HCT116 (cell line): ENCODE data around the gene FRRS1. TPM values are rescaled to one million over a fixed set of nuclear protein-coding genes. Genes with fewer than 3 reads are reported as not detected.

ENCODE experiments used
- ATAC-seq: fragments of 200-7000 bp; cut with Tn5 transposase; 2 replicates; pipeline ENCODE4 v1.9.1; 2020; ENCODE audit warnings: mild to moderate bottlenecking, moderate library complexity
- BruUV-seq: library from RNA; stranded (reverse); fragments of 400-500 nt; replicated peaks from 2 replicates; lab custom pipeline; 2021; lab: Mats Ljungman, UMichigan
- CTCF ChIA-PET: fragments of 300-600 bp; sonication (Branson Sonifier 250); formaldehyde crosslinking; loops from one replicate; lab custom pipeline; 2021; ENCODE audit warnings: antibody characterized with exemption; lab: Charles Lee
- POLR2A ChIA-PET: fragments of 300-600, 350-600 bp; sonication (Branson Sonifier 250); formaldehyde crosslinking; loops from one replicate; lab custom pipeline; 2021; ENCODE audit warnings: antibody characterized with exemption; lab: Charles Lee
- RAD21 ChIA-PET, 2 experiments: fragments of 300-600 bp; sonication (Branson Sonifier 250); formaldehyde crosslinking; loops; one replicate each; lab custom pipeline; 2023; ENCODE audit warnings: low total read pairs in 2 of 2; ENCODE audit not compliant: uncharacterized antibody in 2 of 2, unreplicated experiment in 2 of 2, low non-redundant PET in 1 of 2; lab: Charles Lee
- DNase-seq: peaks from one replicate; pipeline ENCODE4 v3.0.0-alpha.2; 2010; ENCODE audit warnings: low read depth, low spot score
- H2AFZ ChIP-seq: fragments of 200-600 bp; shearing (Covaris generic), sonication (generic); 2 replicates; pipeline ENCODE4 v1.6.1; 2017; ENCODE audit warnings: low read depth, mixed run types, mixed read lengths, antibody characterized with exemption, low read length; ENCODE audit not compliant: poor library complexity, severe bottlenecking
- H3K27ac ChIP-seq: 2 replicates; pipeline ENCODE4 v1.5.1; 2012; ENCODE audit warnings: low read depth, low read length
- H3K27me3 ChIP-seq: fragments of 200-600 bp; sonication (generic); 2 replicates; pipeline ENCODE4 v1.6.1; 2016; ENCODE audit warnings: mixed run types, low read length, mixed read lengths; ENCODE audit not compliant: insufficient read depth
- H3K36me3 ChIP-seq, 2 experiments: fragments of 200-500 bp in 1 of 2; fragments of 200-600 bp in 1 of 2; sonication (Bioruptor generic) in 1 of 2; sonication (generic) in 1 of 2; 2 replicates each; pipeline versions ENCODE4 v1.5.1 to v1.6.1; 2014 to 2016; ENCODE audit warnings: low read length in 2 of 2, inconsistent platforms in 1 of 2, mixed read lengths in 1 of 2, mixed run types in 1 of 2; ENCODE audit not compliant: insufficient read depth in 2 of 2, control insufficient read depth in 1 of 2
- H3K4me1 ChIP-seq, 2 experiments: fragments of 200-600 bp in 1 of 2; sonication (generic) in 1 of 2; 2 replicates each; pipeline versions ENCODE4 v1.5.1 to v1.6.1; 2012 to 2017; ENCODE audit warnings: low read length in 2 of 2, inconsistent platforms in 1 of 2, mild to moderate bottlenecking in 1 of 2, mixed read lengths in 1 of 2, mixed run types in 1 of 2, moderate library complexity in 1 of 2; ENCODE audit not compliant: insufficient read depth in 2 of 2, control insufficient read depth in 1 of 2
- H3K4me2 ChIP-seq: fragments of 200-600 bp; sonication (generic); 2 replicates; pipeline ENCODE4 v1.6.1; 2017; ENCODE audit warnings: mixed run types, low read length, mixed read lengths
- H3K4me3 ChIP-seq, 2 experiments: fragments of 200-600 bp in 1 of 2; sonication (generic) in 1 of 2; replicated peaks in 1 of 2; 2 replicates each; pipeline ENCODE4 v1.5.1; 2011 to 2016; ENCODE audit warnings: low read length in 2 of 2, control low read depth in 1 of 2, low read depth in 1 of 2, mild to moderate bottlenecking in 1 of 2, mixed read lengths in 1 of 2, mixed run types in 1 of 2
- H3K79me2 ChIP-seq: fragments of 200-600 bp; sonication (generic); 2 replicates; pipeline ENCODE4 v1.6.1; 2017; ENCODE audit warnings: mild to moderate bottlenecking, mixed run types, low read length, moderate library complexity, mixed read lengths; ENCODE audit not compliant: insufficient read depth
- H3K9ac ChIP-seq: fragments of 200-600 bp; sonication (generic); 2 replicates; pipeline ENCODE4 v1.6.1; 2016; ENCODE audit warnings: low read length, mixed read lengths
- H3K9me2 ChIP-seq: fragments of 200-600 bp; sonication (generic), shearing (Covaris generic); 2 replicates; pipeline ENCODE4 v1.6.1; 2017; ENCODE audit warnings: mixed run types, mild to moderate bottlenecking, moderate library complexity; ENCODE audit not compliant: insufficient read depth
- H3K9me3 ChIP-seq, 2 experiments: fragments of 200-500 bp in 1 of 2; fragments of 200-600 bp in 1 of 2; sonication (Bioruptor generic) in 1 of 2; sonication (generic) in 1 of 2; 2 replicates each; pipeline ENCODE4 v1.6.1; 2014 to 2017; ENCODE audit warnings: low read length in 2 of 2, mixed read lengths in 2 of 2, inconsistent platforms in 1 of 2, low read depth in 1 of 2, mild to moderate bottlenecking in 1 of 2, mixed run types in 1 of 2, moderate library complexity in 1 of 2; ENCODE audit not compliant: control insufficient read depth in 1 of 2, insufficient read depth in 1 of 2
- H4K20me1 ChIP-seq: fragments of 200-600 bp; sonication (generic), shearing (Covaris generic); 2 replicates; pipeline ENCODE4 v1.6.1; 2017; ENCODE audit warnings: mixed run types, mild to moderate bottlenecking, moderate library complexity; ENCODE audit not compliant: insufficient read depth
- ATF3 ChIP-seq: IDR thresholded peaks from 2 replicates; pipeline ENCODE4 v1.6.1; 2012
- EGR1 ChIP-seq: IDR thresholded peaks from 2 replicates; pipeline ENCODE4 v1.6.1; 2012; ENCODE audit warnings: low read depth
- ELF1 ChIP-seq: IDR thresholded peaks from 2 replicates; pipeline ENCODE4 v1.6.1; 2012; ENCODE audit warnings: low read depth, borderline replicate concordance
- MAX ChIP-seq: IDR thresholded peaks from 2 replicates; pipeline ENCODE4 v1.6.1; 2012
- REST ChIP-seq: IDR thresholded peaks from 2 replicates; pipeline ENCODE4 v1.6.1; 2012; ENCODE audit warnings: low read depth
- SIN3A ChIP-seq: IDR thresholded peaks from 2 replicates; pipeline ENCODE4 v1.6.1; 2012; ENCODE audit warnings: low read depth
- SP1 ChIP-seq: IDR thresholded peaks from 2 replicates; pipeline ENCODE4 v1.6.1; 2012; ENCODE audit warnings: low read depth
- YY1 ChIP-seq: IDR thresholded peaks from 2 replicates; pipeline ENCODE4 v1.6.1; 2011; ENCODE audit warnings: low read length, low read depth, moderate library complexity, mild to moderate bottlenecking; ENCODE audit not compliant: insufficient replicate concordance; ENCODE audit errors: extremely low read depth
- intact Hi-C: fragments of 100-400 bp; cut with micrococcal nuclease; formaldehyde crosslinking; loops from 2 replicates; pipeline ENCODE4 v1.10.0; 2022
- total RNA-seq: library from RNA; stranded (reverse); gene quantifications from one replicate; pipeline ENCODE4 v1.2.1, GENCODE V29; 2021; ENCODE audit not compliant: unreplicated experiment

FRRS1 gene
- total RNA-seq, 1 experiment from 2014 or later, result 19.8 TPM

- Histone ChIP-seq H3K36me3 (no peaks in the 10 kb centered on the region), H3K79me2 (no peaks in the 10 kb centered on the region), H3K4me2 (no peak overlapping the region), H3K27ac (no peak overlapping the region), H3K4me3 (no peak overlapping the region), H3K9ac (no peak overlapping the region), H3K27me3 (no peaks in the 10 kb centered on the region; the same call in 1 of the 2 replicates), H3K4me1 (peaks cover 0 to 8% of the 10 kb centered on the region in 2 experiments; a peak in 2 of 4 replicates), H3K9me2 (no peaks in the 10 kb centered on the region), H4K20me1 (no peaks in the 10 kb centered on the region), H3K9me3 (no peaks in the 10 kb centered on the region), H2AFZ (no peak overlapping the region)
- BruUV-seq, result no TSS peak
- TF ChIP-seq MAX, result no peak
- TF ChIP-seq ELF1, result no peak
- TF ChIP-seq EGR1, result no peak
- TF ChIP-seq SP1, result no peak
- TF ChIP-seq REST, result no peak
- TF ChIP-seq ATF3, result no peak
- no peak for TF ChIP-seq YY1
- no peak for TF ChIP-seq SIN3A
- CTCF ChIA-PET, result no interaction called here
- no peak for ATAC-seq
- RAD21 ChIA-PET, result no interaction called here
- POLR2A ChIA-PET, result interaction anchor here (1.0 kb wide), 1 partner anchor 11 kb away, joined by 4 read pairs; the partner anchor contains the start of gene FRRS1
- DNase-seq, result no peak
- intact Hi-C loops, result no loop called here
These were observed 11.3 kb upstream of the FRRS1 start for GRCh38 chr1:99777752-99778151.
